ENCODE results near the gene GNG14. TPM values are rescaled to one million over a fixed set of nuclear protein-coding genes. Genes with fewer than 3 reads are reported as not detected.

Gene GNG14
- total RNA-seq, 1 donor from 2014 or later: 0.85 TPM

GRCh38 chr19:12720296-12720695 is 32.5 kb downstream of the GNG14 start:
- Mint-ChIP-seq H3K27ac (peak overlapping the region; percentile 73), H3K9me3 (no peaks in the 10 kb centered on the region), H3K4me1 (ENCODE audit: unreplicated experiment) (peaks cover 22% of the 10 kb centered on the region), H3K36me3 (peaks cover 9% of the 10 kb centered on the region), H3K4me3 (peak overlapping the region; percentile 88), H3K27me3 (no peaks in the 10 kb centered on the region)
- no peak for DNase-seq (ENCODE audit: extremely low spot score, unreplicated experiment)
- TF ChIP-seq, protein P1, sequence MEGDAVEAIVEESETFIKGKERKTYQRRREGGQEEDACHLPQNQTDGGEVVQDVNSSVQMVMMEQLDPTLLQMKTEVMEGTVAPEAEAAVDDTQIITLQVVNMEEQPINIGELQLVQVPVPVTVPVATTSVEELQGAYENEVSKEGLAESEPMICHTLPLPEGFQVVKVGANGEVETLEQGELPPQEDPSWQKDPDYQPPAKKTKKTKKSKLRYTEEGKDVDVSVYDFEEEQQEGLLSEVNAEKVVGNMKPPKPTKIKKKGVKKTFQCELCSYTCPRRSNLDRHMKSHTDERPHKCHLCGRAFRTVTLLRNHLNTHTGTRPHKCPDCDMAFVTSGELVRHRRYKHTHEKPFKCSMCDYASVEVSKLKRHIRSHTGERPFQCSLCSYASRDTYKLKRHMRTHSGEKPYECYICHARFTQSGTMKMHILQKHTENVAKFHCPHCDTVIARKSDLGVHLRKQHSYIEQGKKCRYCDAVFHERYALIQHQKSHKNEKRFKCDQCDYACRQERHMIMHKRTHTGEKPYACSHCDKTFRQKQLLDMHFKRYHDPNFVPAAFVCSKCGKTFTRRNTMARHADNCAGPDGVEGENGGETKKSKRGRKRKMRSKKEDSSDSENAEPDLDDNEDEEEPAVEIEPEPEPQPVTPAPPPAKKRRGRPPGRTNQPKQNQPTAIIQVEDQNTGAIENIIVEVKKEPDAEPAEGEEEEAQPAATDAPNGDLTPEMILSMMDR (conservative IDR thresholded peaks at IDR 0.05): no peak

GRCh38 chr19:12720851-12721655 is 33.3 kb downstream of the GNG14 start:
- H3K27me3 Mint-ChIP-seq: no peaks in the 10 kb centered on the region
- peaks cover 9% of the 10 kb centered on the region for H3K36me3 Mint-ChIP-seq

GRCh38 chr19:12721656-12722565 is 34.1 kb downstream of the GNG14 start:
- peak overlapping the region; percentile 98 for H3K4me3 Mint-ChIP-seq
- TF ChIP-seq, protein P1 (conservative IDR thresholded peaks at IDR 0.05): no peak
- H3K27me3 Mint-ChIP-seq: no peaks in the 10 kb centered on the region
- H3K9me3 Mint-ChIP-seq: no peaks in the 10 kb centered on the region
- peaks cover 23% of the 10 kb centered on the region for H3K4me1 Mint-ChIP-seq (ENCODE audit: unreplicated experiment)
- H3K27ac Mint-ChIP-seq: peak overlapping the region; percentile 95
- H3K36me3 Mint-ChIP-seq: peaks cover 8% of the 10 kb centered on the region
- DNase-seq (ENCODE audit: extremely low spot score, unreplicated experiment): peak; percentile 77

More at GRCh38 chr19:12720851-12721655, 33.3 kb downstream of the GNG14 start:
- TF ChIP-seq, protein P1 (conservative IDR thresholded peaks at IDR 0.05): no peak
- Mint-ChIP-seq H3K4me3 (peak overlapping the region; percentile 98), H3K9me3 (no peaks in the 10 kb centered on the region), H3K4me1 (ENCODE audit: unreplicated experiment) (peaks cover 22% of the 10 kb centered on the region), H3K27ac (peak overlapping the region; percentile 95)
- DNase-seq (ENCODE audit: extremely low spot score, unreplicated experiment): no peak

DNA sequence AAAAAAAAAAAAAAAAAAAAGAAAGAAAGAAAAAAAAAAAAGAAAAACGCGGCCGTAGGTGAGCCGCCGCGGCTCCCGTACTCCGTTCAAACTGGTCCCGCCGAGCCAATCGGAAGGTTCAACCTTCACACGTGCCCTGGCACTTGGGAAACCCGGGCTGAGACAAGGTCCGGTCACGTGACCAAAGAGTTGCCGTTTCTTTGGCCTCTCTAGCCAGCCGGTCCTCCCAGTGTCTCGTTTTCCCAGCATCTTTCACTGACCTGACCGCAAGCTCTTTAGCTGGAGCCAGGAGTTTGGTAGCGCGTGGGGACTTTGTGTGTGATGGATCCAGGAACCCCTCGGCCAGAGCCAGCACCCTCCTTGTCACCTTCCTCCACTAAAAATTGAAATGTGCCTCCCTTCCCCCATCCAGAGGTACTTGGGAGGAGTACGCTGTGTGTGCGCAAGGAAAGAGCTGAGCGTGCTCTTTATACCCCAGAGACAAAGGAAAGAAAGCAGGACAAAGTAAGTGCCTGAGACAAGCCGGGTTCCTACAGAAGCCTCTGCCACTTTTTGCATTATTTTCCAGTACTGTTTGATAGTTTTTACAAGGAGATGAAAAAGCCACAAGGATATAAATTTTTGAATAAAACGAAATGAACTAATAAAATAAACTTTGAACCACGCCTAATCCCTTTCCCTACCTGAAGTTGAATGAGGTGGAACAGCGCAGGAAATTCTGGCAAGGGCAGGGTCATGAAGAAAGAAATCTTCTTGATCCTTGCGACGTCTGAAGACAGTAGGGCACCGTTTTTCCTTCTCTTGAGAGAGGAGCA is 35.0 kb downstream of the GNG14 start:
- H3K4me3 Mint-ChIP-seq: peak overlapping the region; percentile 96
- H3K36me3 Mint-ChIP-seq: peaks cover 7% of the 10 kb centered on the region
- peak overlapping the region; percentile 95 for H3K27ac Mint-ChIP-seq
- peaks cover 23% of the 10 kb centered on the region for H3K4me1 Mint-ChIP-seq (ENCODE audit: unreplicated experiment)
- no peaks in the 10 kb centered on the region for H3K9me3 Mint-ChIP-seq
- TF ChIP-seq, protein P1 (conservative IDR thresholded peaks at IDR 0.05): no peak
- H3K27me3 Mint-ChIP-seq: no peaks in the 10 kb centered on the region
- peak; percentile 93 for DNase-seq (ENCODE audit: extremely low spot score, unreplicated experiment)

GRCh38 chr19:12723381-12723640 is 35.5 kb downstream of the GNG14 start:
- Mint-ChIP-seq H3K4me3 (peak overlapping the region; percentile 96), H3K27me3 (no peaks in the 10 kb centered on the region), H3K9me3 (no peaks in the 10 kb centered on the region)

More at GRCh38 chr19:12723381-12723640, 35.5 kb downstream of the GNG14 start:
- Mint-ChIP-seq H3K4me1 (ENCODE audit: unreplicated experiment) (peaks cover 23% of the 10 kb centered on the region), H3K36me3 (peaks cover 7% of the 10 kb centered on the region), H3K27ac (peak overlapping the region; percentile 95)
- DNase-seq (ENCODE audit: extremely low spot score, unreplicated experiment): no peak
- TF ChIP-seq, protein P1 (conservative IDR thresholded peaks at IDR 0.05): no peak

Data from type B pancreatic cell (in vitro differentiated cells).